Measurements from ENCODE around the gene GRPEL1.

DNA sequence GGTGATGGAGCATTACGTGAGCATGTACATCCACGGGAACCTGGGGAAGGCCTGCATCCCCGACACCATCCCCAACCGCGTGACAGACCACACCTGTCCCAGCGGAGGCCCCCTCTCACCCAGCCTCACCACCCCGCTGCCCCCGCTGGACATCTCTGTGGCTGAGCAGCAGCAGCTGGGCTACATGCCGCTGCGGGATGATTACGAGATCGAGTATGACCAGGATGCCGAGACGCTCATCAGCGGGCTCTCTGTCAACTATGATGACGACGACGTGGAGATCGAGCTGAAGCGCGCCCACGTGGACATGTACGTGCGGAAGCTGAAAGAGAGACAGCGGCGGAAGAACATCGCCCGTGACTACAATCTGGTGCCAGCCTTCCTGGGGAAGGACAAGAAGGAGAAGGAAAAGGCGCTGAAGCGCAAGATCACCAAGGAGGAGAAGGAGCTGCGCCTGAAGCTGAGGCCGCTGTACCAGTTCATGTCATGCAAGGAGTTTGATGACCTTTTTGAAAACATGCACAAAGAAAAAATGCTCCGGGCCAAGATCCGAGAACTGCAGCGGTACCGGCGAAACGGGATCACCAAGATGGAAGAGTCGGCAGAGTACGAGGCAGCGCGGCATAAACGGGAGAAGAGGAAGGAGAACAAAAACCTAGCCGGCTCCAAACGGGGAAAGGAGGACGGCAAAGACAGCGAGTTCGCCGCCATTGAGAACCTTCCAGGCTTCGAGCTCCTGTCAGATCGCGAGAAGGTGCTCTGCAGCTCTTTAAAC, 13.6 kb downstream of the GRPEL1 start:
- TF ChIP-seq, protein P1, sequence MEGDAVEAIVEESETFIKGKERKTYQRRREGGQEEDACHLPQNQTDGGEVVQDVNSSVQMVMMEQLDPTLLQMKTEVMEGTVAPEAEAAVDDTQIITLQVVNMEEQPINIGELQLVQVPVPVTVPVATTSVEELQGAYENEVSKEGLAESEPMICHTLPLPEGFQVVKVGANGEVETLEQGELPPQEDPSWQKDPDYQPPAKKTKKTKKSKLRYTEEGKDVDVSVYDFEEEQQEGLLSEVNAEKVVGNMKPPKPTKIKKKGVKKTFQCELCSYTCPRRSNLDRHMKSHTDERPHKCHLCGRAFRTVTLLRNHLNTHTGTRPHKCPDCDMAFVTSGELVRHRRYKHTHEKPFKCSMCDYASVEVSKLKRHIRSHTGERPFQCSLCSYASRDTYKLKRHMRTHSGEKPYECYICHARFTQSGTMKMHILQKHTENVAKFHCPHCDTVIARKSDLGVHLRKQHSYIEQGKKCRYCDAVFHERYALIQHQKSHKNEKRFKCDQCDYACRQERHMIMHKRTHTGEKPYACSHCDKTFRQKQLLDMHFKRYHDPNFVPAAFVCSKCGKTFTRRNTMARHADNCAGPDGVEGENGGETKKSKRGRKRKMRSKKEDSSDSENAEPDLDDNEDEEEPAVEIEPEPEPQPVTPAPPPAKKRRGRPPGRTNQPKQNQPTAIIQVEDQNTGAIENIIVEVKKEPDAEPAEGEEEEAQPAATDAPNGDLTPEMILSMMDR (conservative IDR thresholded peaks at IDR 0.05; ENCODE audit: low read depth, low read length), result no peak
- no peak for TF ChIP-seq EZH2 (IDR thresholded peaks at IDR 0.05; ENCODE audit: low read length, unreplicated experiment)
